Measurements from ENCODE around the gene NR4A1.

The NR4A1 gene

GRCh38 chr12:52035926-52036325 is 15.3 kb upstream of the NR4A1 start:
- Histone ChIP-seq H3K9me3 (ENCODE audit: insufficient read depth, low read depth, low read length) (no peaks in the 10 kb centered on the region), H3K36me3 (ENCODE audit: insufficient read depth, low read length) (no peaks in the 10 kb centered on the region), H3F3A (ENCODE audit: low read depth) (peaks cover 13% of the 10 kb centered on the region; the same call in 1 of the 2 replicates), H3K79me2 (ENCODE audit: insufficient read depth, low read length) (no peaks in the 10 kb centered on the region), H4K20me1 (ENCODE audit: insufficient read depth, low read length, poor library complexity, severe bottlenecking) (no peaks in the 10 kb centered on the region), H3K4me1 (ENCODE audit: insufficient read depth, low read length, poor library complexity, severe bottlenecking) (peaks cover 17% of the 10 kb centered on the region), H2AFZ (ENCODE audit: low read length) (no peak overlapping the region), H3K9me2 (replicated peaks; ENCODE audit: low read depth, low read length) (no peaks in the 10 kb centered on the region), H3K27me3 (ENCODE audit: insufficient read depth, low read length, poor library complexity, severe bottlenecking) (peaks cover 10% of the 10 kb centered on the region), H3K4me2 (ENCODE audit: low read depth, low read length, poor library complexity, severe bottlenecking) (peak overlapping the region; percentile 69), H3K9ac (ENCODE audit: low read depth, low read length, poor library complexity, severe bottlenecking) (no peak overlapping the region), H3K4me3 (ENCODE audit: low read length, poor library complexity, severe bottlenecking) (no peak overlapping the region)
- no peak for TF ChIP-seq EZH2phosphoT487 (IDR thresholded peaks at IDR 0.05; ENCODE audit: borderline replicate concordance)
- TF ChIP-seq CTCF (conservative IDR thresholded peaks at IDR 0.05; ENCODE audit: low read length) = no peak

- Histone ChIP-seq H3K9ac (ENCODE audit: low read depth, low read length, poor library complexity, severe bottlenecking) (no peak overlapping the region), H3F3A (ENCODE audit: low read depth) (peaks cover 13% of the 10 kb centered on the region; the same call in 1 of the 2 replicates), H2AFZ (ENCODE audit: low read length) (peak overlapping the region; percentile 61; the same call in 1 of the 2 replicates), H3K9me3 (ENCODE audit: insufficient read depth, low read depth, low read length) (no peaks in the 10 kb centered on the region), H3K9me2 (replicated peaks; ENCODE audit: low read depth, low read length) (no peaks in the 10 kb centered on the region), H3K4me3 (ENCODE audit: low read length, poor library complexity, severe bottlenecking) (peak overlapping the region; percentile 67), H3K4me1 (ENCODE audit: insufficient read depth, low read length, poor library complexity, severe bottlenecking) (peaks cover 20% of the 10 kb centered on the region), H3K36me3 (ENCODE audit: insufficient read depth, low read length) (no peaks in the 10 kb centered on the region), H4K20me1 (ENCODE audit: insufficient read depth, low read length, poor library complexity, severe bottlenecking) (no peaks in the 10 kb centered on the region), H3K4me2 (ENCODE audit: low read depth, low read length, poor library complexity, severe bottlenecking) (peak overlapping the region; percentile 69), H3K27me3 (ENCODE audit: insufficient read depth, low read length, poor library complexity, severe bottlenecking) (peaks cover 10% of the 10 kb centered on the region), H3K79me2 (ENCODE audit: insufficient read depth, low read length) (no peaks in the 10 kb centered on the region)
- no peak for TF ChIP-seq EZH2phosphoT487 (IDR thresholded peaks at IDR 0.05; ENCODE audit: borderline replicate concordance)
- no peak for TF ChIP-seq CTCF (conservative IDR thresholded peaks at IDR 0.05; ENCODE audit: low read length)
These were observed 14.6 kb upstream of the NR4A1 start for GRCh38 chr12:52036587-52037171.

GRCh38 chr12:52037248-52037861 is 13.9 kb upstream of the NR4A1 start:
- Histone ChIP-seq H3K27me3 (ENCODE audit: insufficient read depth, low read length, poor library complexity, severe bottlenecking) (peaks cover 10% of the 10 kb centered on the region), H3K9me2 (replicated peaks; ENCODE audit: low read depth, low read length) (no peaks in the 10 kb centered on the region), H3K4me2 (ENCODE audit: low read depth, low read length, poor library complexity, severe bottlenecking) (peak overlapping the region; percentile 62), H3K4me3 (ENCODE audit: low read length, poor library complexity, severe bottlenecking) (peak overlapping the region; percentile 55), H2AFZ (ENCODE audit: low read length) (no peak overlapping the region), H3K36me3 (ENCODE audit: insufficient read depth, low read length) (no peaks in the 10 kb centered on the region), H3K79me2 (ENCODE audit: insufficient read depth, low read length) (no peaks in the 10 kb centered on the region), H3K9ac (ENCODE audit: low read depth, low read length, poor library complexity, severe bottlenecking) (no peak overlapping the region), H3K4me1 (ENCODE audit: insufficient read depth, low read length, poor library complexity, severe bottlenecking) (peaks cover 24% of the 10 kb centered on the region), H4K20me1 (ENCODE audit: insufficient read depth, low read length, poor library complexity, severe bottlenecking) (no peaks in the 10 kb centered on the region), H3K9me3 (ENCODE audit: insufficient read depth, low read depth, low read length) (no peaks in the 10 kb centered on the region), H3F3A (ENCODE audit: low read depth) (peaks cover 9% of the 10 kb centered on the region; the same call in 1 of the 2 replicates)
- no peak for TF ChIP-seq EZH2phosphoT487 (IDR thresholded peaks at IDR 0.05; ENCODE audit: borderline replicate concordance)
- TF ChIP-seq CTCF (conservative IDR thresholded peaks at IDR 0.05; ENCODE audit: low read length) = no peak
